Testis (tissue), 3 donors: Measurements from ENCODE around the gene COIL. TPM values are rescaled to one million over a fixed set of nuclear protein-coding genes. Genes with fewer than 3 reads are reported as not detected.

ENCODE experiments used
- DNase-seq: peaks from one replicate; pipeline ENCODE4 v3.0.0-alpha.2; 2019
- H3K27ac ChIP-seq, 2 donors: fragments of 200-600 bp; sonication (generic); one replicate each; pipeline ENCODE4 v1.5.1; 2019
- H3K27me3 ChIP-seq: fragments of 200-600 bp; sonication (generic); one replicate; pipeline ENCODE4 v1.5.1; 2019
- H3K36me3 ChIP-seq: fragments of 200-600 bp; sonication (generic); one replicate; pipeline ENCODE4 v1.5.1; 2017; ENCODE audit warnings: low read depth; ENCODE audit errors: missing control alignments
- H3K4me1 ChIP-seq: fragments of 200-600 bp; sonication (generic); one replicate; pipeline ENCODE4 v1.5.1; 2019
- H3K4me3 ChIP-seq, 2 donors: fragments of 200-600 bp; sonication (generic); one replicate each; pipeline ENCODE4 v1.5.1; 2017 to 2019
- H3K9me3 ChIP-seq: fragments of 200-600 bp; sonication (generic); one replicate; pipeline ENCODE4 v1.5.1; 2017
- CTCF ChIP-seq, 3 experiments: fragments of 450-650 bp in 2 of 3; fragments of 200-600 bp in 1 of 3; sonication (generic) in 1 of 3; IDR thresholded peaks; one replicate each; pipeline ENCODE4 v1.5.1; 2016 to 2019; ENCODE audit warnings: antibody characterized with exemption in 3 of 3, mild to moderate bottlenecking in 2 of 3, moderate library complexity in 1 of 3
- POLR2A ChIP-seq: fragments of 450-650 bp; IDR thresholded peaks from one replicate; pipeline ENCODE4 v1.6.1; 2017; ENCODE audit warnings: antibody characterized with exemption, mild to moderate bottlenecking, moderate library complexity
- WGBS, 2 donors: methylation state at CpG; one replicate each; pipeline ENCODE4 v1.1.5; 2018; 5-methylcytosine and 5-hydroxymethylcytosine counted together
- intact Hi-C: fragments of 100-400 bp; cut with DNase I; formaldehyde crosslinking; loops from one replicate; pipeline ENCODE4 v1.15.1; 2023; ENCODE audit warnings: low total_unique reads
- polyA plus RNA-seq: library from polyadenylated mRNA; stranded (reverse); fragments of 350-450 nt; fragmentation: Illumina TruSeq; extraction: RNeasy Lipid Tissue Mini Kit (QIAGEN cat#74804); gene quantifications from one replicate; pipeline ENCODE4 v1.2.3, GENCODE V29; 2014; ENCODE audit warnings: low read depth, low replicate concordance; ENCODE audit not compliant: insufficient read depth
- total RNA-seq, 2 donors: library from RNA; depleted of rRNA; stranded (reverse); fragments of >200 nt; gene quantifications; one replicate each; pipeline ENCODE4 v1.2.3, GENCODE V29; 2016

COIL gene
- total and polyA plus RNA-seq, 3 donors from 2014 or later = 48.4 to 214 (median 87.6) TPM

GRCh38 chr17:56975656-56976055 lies 14.8 kb upstream of the COIL start:
- no peaks in the 10 kb centered on the region for H3K9me3 ChIP-seq
- TF ChIP-seq CTCF (IDR thresholded peaks at IDR 0.05) = no peak
- TF ChIP-seq POLR2A = no peak
- DNase-seq = no peak
- no peaks in the 10 kb centered on the region for H3K27me3 ChIP-seq
- H3K27ac ChIP-seq = no peak overlapping the region
- H3K4me3 ChIP-seq = no peak overlapping the region
- H3K36me3 ChIP-seq = no peaks in the 10 kb centered on the region
- intact Hi-C loops = no loop called here
- WGBS, 2 donors = 81 to 85% methylated on average over 2 of the region's 2 CpGs
- peaks cover 8% of the 10 kb centered on the region for H3K4me1 ChIP-seq

GRCh38 chr17:56974055-56974454 lies 13.2 kb upstream of the COIL start:
- WGBS, 2 donors = 85 to 91% methylated on average over 2 of the region's 2 CpGs
- H3K4me1 ChIP-seq = peaks cover 8% of the 10 kb centered on the region
- intact Hi-C loops = no loop called here
- TF ChIP-seq POLR2A (no peak), CTCF (IDR thresholded peaks at IDR 0.05) (no peak)
- H3K27me3 ChIP-seq = no peaks in the 10 kb centered on the region
- no peak for DNase-seq
- H3K4me3 ChIP-seq = no peak overlapping the region
- no peaks in the 10 kb centered on the region for H3K36me3 ChIP-seq
- H3K9me3 ChIP-seq = no peaks in the 10 kb centered on the region
- H3K27ac ChIP-seq = no peak overlapping the region

- Histone ChIP-seq H3K27me3 (no peaks in the 10 kb centered on the region), H3K9me3 (no peaks in the 10 kb centered on the region), H3K36me3 (no peaks in the 10 kb centered on the region), H3K27ac (no peak overlapping the region), H3K4me3 (no peak overlapping the region), H3K4me1 (peaks cover 5% of the 10 kb centered on the region)
- TF ChIP-seq CTCF (IDR thresholded peaks at IDR 0.05) (no peak), POLR2A (no peak)
- intact Hi-C loops = no loop called here
- no peak for DNase-seq
- 90% methylated on average over 7 of the region's 7 CpGs for WGBS, 2 donors
These were observed 12.7 kb upstream of the COIL start for GRCh38 chr17:56973520-56973919.

DNA sequence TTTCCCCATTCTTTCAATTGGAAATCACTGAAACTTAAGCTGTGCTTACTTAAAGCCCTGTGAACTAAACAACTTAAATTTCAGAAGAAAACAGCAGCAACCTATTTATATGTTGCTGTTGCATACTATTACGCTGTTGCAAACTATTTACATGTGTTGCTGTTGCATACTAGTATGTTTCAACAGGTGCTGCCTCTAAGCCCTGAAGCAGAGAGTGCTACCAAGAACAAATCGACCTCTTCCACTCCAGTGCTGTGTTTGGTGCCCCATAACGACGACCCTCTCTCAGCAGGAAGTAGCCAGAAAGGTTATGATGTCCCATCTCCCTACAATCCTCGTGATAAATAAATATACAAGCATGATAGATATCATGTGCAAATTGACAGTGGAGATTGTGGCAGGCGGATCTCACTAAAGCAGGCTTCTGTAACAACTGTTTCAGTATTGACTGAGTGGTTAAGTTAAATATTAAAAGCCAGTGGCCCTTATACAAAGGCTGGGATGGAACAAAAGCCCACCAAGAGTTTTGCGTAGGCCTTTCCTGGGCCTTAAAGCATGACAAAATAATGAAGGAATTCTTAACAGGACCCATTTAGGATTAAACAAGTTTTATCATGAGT lies 11.4 kb upstream of the COIL start:
- TF ChIP-seq POLR2A (no peak), CTCF (IDR thresholded peaks at IDR 0.05) (no peak)
- 83 to 89% methylated on average over 7 of the region's 7 CpGs for WGBS, 2 donors
- Histone ChIP-seq H3K9me3 (no peaks in the 10 kb centered on the region), H3K4me1 (no peaks in the 10 kb centered on the region), H3K36me3 (no peaks in the 10 kb centered on the region), H3K27me3 (no peaks in the 10 kb centered on the region), H3K27ac (no peak overlapping the region), H3K4me3 (no peak overlapping the region)
- DNase-seq = no peak
- intact Hi-C loops = no loop called here

DNA sequence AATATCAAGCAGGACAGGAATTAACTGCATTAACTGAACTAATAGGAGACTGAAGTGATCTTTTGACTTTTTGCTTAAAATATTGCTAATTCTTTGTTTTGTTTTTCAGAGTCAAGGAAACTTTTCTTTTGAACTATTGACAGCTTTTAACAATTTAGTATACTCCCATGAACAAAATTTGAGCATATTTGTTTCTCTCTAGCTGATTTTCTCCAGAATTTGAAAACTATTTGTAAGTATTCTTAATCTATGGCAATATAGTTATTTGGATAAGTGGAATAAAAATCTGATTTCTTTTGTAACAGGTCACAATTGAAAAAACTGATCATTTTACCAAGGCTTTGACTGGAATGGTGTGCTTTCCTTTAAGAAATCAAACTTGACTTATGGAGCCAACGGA lies 10.1 kb upstream of the COIL start:
- intact Hi-C loops = no loop called here
- TF ChIP-seq POLR2A (no peak), CTCF (IDR thresholded peaks at IDR 0.05) (no peak)
- H3K36me3 ChIP-seq = no peaks in the 10 kb centered on the region
- H3K27ac ChIP-seq = no peak overlapping the region
- no peak for DNase-seq
- no peaks in the 10 kb centered on the region for H3K27me3 ChIP-seq
- 97 to 100% methylated on average over 1 of the region's 1 CpG for WGBS, 2 donors
- no peak overlapping the region for H3K4me3 ChIP-seq
- no peaks in the 10 kb centered on the region for H3K4me1 ChIP-seq
- no peaks in the 10 kb centered on the region for H3K9me3 ChIP-seq
